HG03175 (cell line): ENCODE data around the gene CHMP6.
"Not testable (repeated sequence)": the region's sequence is repeated elsewhere in the genome, so short reads cannot be mapped to it uniquely, and the experiment has no call there.

Experiments used
- ATAC-seq: cut with Tn5 transposase; IDR thresholded peaks from one replicate; pipeline ENCODE4 v1.9.1; 2021; ENCODE audit warnings: mild to moderate bottlenecking, moderate library complexity; ENCODE audit not compliant: unreplicated experiment

The CHMP6 gene

GRCh38 chr17:81028506-81028858 lies 36.8 kb downstream of the CHMP6 start:
- ATAC-seq, result no peak

DNA sequence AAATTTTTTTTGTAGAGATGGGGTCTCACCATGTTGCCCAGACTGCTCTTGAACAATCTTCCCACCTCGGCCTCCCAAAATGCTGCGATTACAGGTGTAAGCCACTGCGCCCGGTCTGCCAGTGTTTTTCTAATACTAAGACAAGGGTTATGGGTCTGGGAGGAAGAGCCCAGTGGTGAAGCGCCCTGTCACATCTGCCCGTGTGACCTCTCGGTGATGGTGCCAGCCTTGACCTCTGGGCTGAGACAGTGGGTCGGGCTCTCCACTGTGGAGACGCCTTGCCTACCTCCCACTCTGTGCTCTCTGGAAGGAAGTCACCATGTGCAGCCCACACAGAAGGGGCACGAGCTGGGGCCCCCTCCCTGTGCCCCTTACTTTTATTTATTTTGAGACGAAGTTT lies 38.2 kb downstream of the CHMP6 start:
- ATAC-seq, result no peak

- not testable (repeated sequence) for ATAC-seq
Measured at GRCh38 chr17:81030312-81030711, 38.7 kb downstream of the CHMP6 start.

- no peak for ATAC-seq
Measured at GRCh38 chr17:81030741-81031565, 39.3 kb downstream of the CHMP6 start.

- no peak for ATAC-seq
Measured at GRCh38 chr17:81031566-81032550, 40.2 kb downstream of the CHMP6 start.

DNA sequence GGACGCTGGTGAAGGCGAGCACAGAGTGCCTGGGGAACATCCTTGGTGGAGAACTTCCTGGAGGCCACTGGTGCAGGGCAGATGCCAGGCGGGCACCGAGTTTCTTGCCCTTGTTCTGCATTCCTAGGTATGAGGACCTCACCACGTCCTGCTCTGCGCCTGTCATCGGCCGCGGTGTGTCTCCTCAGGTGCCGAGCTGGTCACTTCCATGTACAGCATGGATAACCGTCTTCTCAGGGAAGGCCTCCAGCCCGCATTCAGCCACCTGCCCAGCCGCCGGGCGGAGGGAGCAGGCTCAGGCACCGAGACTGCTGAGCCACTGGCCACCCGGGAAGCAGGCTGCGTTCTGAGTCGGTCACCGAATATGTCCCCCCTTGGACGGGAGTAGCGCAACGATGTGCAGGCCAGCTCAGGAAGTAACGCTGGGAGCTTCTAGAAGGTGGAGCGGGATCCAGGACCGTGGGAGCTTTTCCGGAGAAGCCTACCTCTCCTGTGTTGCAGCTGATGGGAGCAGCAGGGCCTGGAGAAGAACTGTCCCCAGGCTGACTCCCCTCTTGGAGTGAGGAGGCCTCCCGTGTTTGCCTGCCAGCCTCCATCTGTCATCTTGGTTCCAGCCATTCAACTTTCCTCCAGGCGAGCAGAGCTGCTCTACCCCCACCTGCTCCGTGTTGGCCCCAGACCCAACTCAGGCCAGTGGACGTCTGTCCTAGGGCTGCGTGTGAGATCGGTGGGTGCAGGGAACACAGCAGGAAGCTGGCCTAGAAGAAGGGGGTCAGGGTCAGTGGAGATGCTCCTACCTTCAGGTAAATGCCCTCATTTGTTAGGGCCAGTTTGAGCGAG lies 41.2 kb downstream of the CHMP6 start:
- no peak for ATAC-seq

GRCh38 chr17:81033535-81034167 lies 42.0 kb downstream of the CHMP6 start:
- no peak for ATAC-seq

DNA sequence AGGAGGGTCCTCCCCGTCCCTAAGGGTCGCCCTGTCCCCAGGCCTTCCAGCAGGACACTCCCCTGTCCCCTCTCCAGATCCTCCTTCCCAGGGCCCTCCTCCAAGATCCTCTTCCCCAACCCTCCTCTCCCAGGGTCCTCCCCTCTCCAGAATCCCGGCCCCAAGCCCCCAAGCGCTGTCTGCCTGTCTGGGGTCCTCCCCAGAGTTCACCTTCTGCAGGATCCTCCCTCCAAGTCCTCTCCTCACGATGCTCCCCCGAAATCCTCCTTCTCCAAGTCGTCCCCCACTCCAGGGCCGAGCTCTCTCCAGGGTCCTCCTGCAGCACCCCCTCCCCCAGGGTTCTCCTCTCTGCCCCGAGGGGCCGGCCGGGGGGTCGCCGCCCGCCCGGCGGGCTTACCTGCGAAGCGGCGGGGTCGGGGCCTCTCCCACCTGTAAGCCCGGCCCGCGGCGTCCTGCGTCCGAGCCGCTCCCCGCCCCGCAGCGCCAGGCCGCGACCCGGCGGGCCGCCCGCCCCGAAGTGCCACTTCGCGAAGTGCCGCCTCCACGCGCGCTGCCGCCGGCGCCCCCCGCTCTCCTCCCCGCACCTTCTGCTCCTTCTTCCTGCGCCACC lies 42.6 kb downstream of the CHMP6 start:
- no peak for ATAC-seq

- ATAC-seq, result peak; percentile 67
Measured at GRCh38 chr17:81034779-81035520, 43.3 kb downstream of the CHMP6 start, which contains the start of gene BAIAP2. Gene BAIAP2 (plus strand): TSS chr17:81035151. CDS start chr17:81035255, 104 bp downstream.

DNA sequence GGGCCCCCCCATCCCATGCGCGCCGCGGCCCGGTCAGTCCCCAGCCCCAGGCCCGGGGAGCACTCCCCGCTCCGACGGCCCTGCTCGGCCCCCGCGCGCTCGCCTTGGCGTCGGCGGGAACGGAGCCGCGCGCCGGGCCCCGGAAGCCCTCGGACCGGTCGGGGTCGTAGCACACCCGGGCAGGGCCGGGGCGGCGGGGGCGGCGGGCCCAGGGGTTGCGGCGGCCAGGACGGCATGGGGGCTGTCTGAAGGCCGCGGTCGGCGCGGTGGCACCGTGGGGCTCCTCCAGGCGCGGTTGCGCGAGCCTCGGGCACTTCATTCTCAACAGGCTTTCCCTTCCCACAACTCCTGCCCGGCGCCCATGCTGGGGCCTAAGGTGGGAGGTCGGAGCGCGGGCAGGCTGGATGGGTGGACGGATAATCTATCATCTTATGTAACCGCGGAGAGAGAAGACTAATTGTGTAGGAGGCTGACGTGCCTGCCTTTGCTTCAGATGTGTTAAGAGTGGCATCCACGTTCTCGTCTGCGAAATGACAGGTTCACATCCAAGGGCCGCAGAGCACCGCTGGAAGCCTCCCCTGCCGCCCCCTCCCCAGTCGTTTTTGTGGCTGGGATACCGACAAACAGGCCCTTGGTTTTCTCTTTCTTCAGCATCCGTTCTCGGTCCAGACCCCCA lies 44.0 kb downstream of the CHMP6 start:
- peak; percentile 4 for ATAC-seq

GRCh38 chr17:81036197-81036941 lies 44.7 kb downstream of the CHMP6 start:
- no peak for ATAC-seq

GRCh38 chr17:81037026-81037797 lies 45.6 kb downstream of the CHMP6 start:
- no peak for ATAC-seq

DNA sequence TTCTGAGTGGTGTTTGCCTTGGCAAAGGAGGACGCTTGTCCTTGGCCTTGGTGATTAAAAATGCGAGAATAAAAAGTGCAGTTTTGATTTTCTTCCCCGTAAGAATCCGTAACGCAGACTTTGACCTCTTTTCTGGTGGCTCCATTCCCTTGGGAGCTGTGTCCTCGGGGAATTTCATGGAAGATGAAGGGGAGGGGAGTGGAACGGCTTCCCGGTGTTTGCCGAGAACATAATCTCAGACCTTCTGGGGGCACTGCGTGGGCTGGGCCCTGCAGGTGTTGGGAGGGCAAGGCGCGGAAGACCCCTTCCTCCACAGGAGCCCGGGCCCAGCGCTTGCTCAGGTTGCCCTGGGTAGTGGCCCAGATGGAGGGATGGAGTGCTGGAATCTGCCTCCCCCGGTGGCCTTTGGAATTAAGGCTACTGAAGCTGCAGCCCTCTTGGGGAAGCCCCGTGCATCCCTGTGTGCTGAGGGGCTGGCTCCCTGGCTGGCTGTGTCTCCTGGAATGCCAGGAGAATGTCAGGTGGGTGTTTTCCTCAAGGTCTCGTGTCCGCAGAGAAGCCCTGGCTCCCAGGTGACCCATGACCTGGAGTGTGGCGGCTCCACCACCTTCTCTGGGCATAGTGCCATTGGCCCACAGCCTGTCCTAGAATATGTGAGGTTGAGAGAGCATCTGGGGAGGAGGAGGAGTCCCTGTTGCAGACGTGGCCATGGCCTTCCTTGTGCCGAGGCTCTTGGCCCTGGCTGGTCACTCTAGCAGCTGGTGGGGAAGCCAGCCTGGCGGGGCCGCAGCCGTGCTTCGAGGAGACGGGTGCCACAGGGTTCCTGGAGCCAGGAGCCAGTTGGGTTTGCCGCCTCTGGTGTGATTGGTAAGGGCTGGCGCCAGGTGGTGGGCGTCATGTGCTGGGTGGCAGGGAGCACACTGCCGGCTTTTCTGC lies 46.4 kb downstream of the CHMP6 start:
- no peak for ATAC-seq

DNA sequence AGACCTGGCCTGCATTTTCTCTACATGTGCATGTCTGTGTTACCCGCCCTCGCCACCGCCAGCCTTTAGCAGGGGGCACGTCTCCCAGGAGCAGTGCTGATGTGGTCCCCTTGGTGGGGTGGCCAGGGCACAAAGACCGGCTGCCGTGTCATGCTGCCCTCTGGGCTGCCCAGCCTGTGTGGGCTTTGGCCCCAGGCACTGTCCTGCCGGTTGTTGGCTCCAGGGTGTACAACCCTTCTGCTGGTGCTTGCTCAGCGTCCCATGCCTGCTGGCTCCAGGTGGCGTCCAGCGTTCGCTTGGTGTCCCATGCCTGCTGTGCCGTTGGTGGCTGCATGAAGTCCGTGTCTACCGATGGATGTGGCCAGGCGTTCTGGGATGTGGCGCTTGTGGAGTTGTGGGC lies 47.5 kb downstream of the CHMP6 start:
- ATAC-seq, result no peak

DNA sequence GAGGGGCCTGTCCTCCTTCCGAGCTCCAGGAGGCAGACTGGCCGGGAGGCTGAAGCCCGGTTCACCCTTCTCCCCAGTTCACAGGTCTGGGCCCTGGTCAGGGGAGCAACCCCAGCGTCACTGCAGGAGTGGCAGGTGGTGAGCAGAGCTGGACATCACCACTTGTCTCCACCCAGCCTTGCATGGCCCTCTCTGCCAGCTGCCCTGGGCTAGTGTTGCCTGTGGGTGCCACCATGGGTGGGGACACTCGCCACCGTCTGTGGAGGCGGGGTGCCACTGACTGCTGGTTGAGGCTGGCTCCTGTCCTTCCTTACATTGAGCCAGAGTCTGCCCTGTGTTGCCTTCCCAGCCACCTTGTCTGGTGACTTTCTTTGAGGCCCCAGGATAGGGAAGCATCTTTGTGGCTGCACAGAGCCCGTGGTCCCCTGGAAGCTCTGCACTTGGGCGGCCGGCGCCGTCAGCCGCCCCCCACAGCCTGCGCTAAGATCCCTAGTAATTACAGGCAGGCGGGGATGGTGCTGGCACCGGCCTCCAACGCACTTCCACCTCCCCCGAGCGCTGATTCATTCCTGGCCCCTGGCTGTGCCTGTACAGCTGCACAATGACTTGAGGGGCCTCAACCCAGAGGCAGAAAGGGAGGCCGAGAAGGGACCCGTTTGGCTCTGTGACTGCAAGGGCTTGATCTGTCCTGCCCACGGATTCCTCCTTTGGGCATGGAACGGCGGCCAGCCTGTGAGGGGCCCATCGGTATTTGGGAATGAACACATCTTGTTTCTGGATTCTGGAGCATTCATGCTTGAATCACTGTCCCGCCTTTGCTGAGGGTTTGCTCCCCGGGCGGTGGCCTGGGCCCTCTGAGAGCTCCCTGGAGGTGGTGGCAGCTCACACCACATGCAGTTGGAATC lies 48.5 kb downstream of the CHMP6 start:
- no peak for ATAC-seq
